HepG2 (cell line): ENCODE measurements around the gene URM1. TPM values are rescaled to one million over a fixed set of nuclear protein-coding genes. Genes with fewer than 3 reads are reported as not detected.

Source experiments
- AGO1 ChIP-seq: fragments of 200-400 bp; formaldehyde crosslinking; IDR thresholded peaks from 2 replicates; pipeline ENCODE4 v1.6.1; 2017; ENCODE audit warnings: mild to moderate bottlenecking, low read depth, low read length, moderate library complexity; ENCODE audit not compliant: poor library complexity, severe bottlenecking
- AHDC1 ChIP-seq: sonication (generic); formaldehyde crosslinking; IDR thresholded peaks from 2 replicates; pipeline ENCODE4 v1.5.1; 2020; ENCODE audit warnings: mild to moderate bottlenecking, missing genetic modification reagents, borderline replicate concordance
- ARNTL ChIP-seq: sonication (generic); formaldehyde crosslinking; IDR thresholded peaks from 2 replicates; pipeline ENCODE4 v1.4.0; 2020; ENCODE audit warnings: mild to moderate bottlenecking, missing genetic modification reagents
- CENPX ChIP-seq: sonication (generic); formaldehyde crosslinking; IDR thresholded peaks from 2 replicates; pipeline ENCODE4 v1.9.0; 2021; ENCODE audit warnings: mild to moderate bottlenecking, missing genetic modification reagents, moderate library complexity
- DRAP1 ChIP-seq: IDR thresholded peaks from 2 replicates; pipeline ENCODE4 v1.6.1; 2016; ENCODE audit warnings: missing genetic modification reagents, missing compliant biosample characterization
- GABPA ChIP-seq, 2 experiments: IDR thresholded peaks; 2 replicates each; pipeline ENCODE4 v1.6.1; 2011 to 2016; ENCODE audit warnings: low read depth in 2 of 2, low read length in 1 of 2, missing biosample characterization in 1 of 2, missing genetic modification characterization in 1 of 2
- HNRNPK ChIP-seq: fragments of 200-400 bp; formaldehyde crosslinking; IDR thresholded peaks from 2 replicates; pipeline ENCODE4 v1.6.1; 2018; ENCODE audit warnings: low read length, low read depth, moderate library complexity, mild to moderate bottlenecking; ENCODE audit not compliant: poor library complexity, severe bottlenecking
- HNRNPLL ChIP-seq: fragments of 200-400 bp; formaldehyde crosslinking; IDR thresholded peaks from 2 replicates; pipeline ENCODE4 v1.6.1; 2017; ENCODE audit warnings: mild to moderate bottlenecking, low read depth, low read length; ENCODE audit not compliant: poor library complexity, severe bottlenecking
- MAFG ChIP-seq: sonication (generic); formaldehyde crosslinking; IDR thresholded peaks from 2 replicates; pipeline ENCODE4 v1.5.1; 2020; ENCODE audit warnings: mild to moderate bottlenecking, missing genetic modification reagents
- MZF1 ChIP-seq: sonication (generic); formaldehyde crosslinking; IDR thresholded peaks from 2 replicates; pipeline ENCODE4 v1.8.1; 2023; ENCODE audit warnings: mild to moderate bottlenecking, missing genetic modification reagents, borderline replicate concordance
- NFRKB ChIP-seq: fragments of 450-650 bp; IDR thresholded peaks from 2 replicates; pipeline ENCODE4 v1.6.1; 2017
- NR2C2 ChIP-seq: sonication (generic); formaldehyde crosslinking; IDR thresholded peaks from 2 replicates; pipeline ENCODE4 v1.4.0; 2020; ENCODE audit warnings: missing genetic modification reagents, mild to moderate bottlenecking, moderate library complexity, borderline replicate concordance
- PLRG1 ChIP-seq: fragments of 450-650 bp; conservative IDR thresholded peaks from 2 replicates; pipeline ENCODE4 v1.6.1; 2016
- PPARG ChIP-seq: conservative IDR thresholded peaks from 2 replicates; pipeline ENCODE4 v1.6.1; 2016; ENCODE audit warnings: missing biosample characterization, missing genetic modification reagents
- RFXANK ChIP-seq: IDR thresholded peaks from 2 replicates; pipeline ENCODE4 v1.6.1; 2016
- TEF ChIP-seq: sonication (generic); formaldehyde crosslinking; IDR thresholded peaks from 2 replicates; pipeline ENCODE4 v1.5.0; 2020; ENCODE audit warnings: missing genetic modification reagents
- ZFX ChIP-seq: sonication (generic); formaldehyde crosslinking; IDR thresholded peaks from 2 replicates; pipeline ENCODE4 v1.4.0; 2020; ENCODE audit warnings: mild to moderate bottlenecking, low read depth, missing genetic modification reagents, moderate library complexity
- ZNF264 ChIP-seq: sonication (generic); formaldehyde crosslinking; IDR thresholded peaks from 2 replicates; pipeline ENCODE4 v1.4.0; 2020; ENCODE audit warnings: missing genetic modification reagents
- ZNF280B ChIP-seq: sonication (generic); formaldehyde crosslinking; IDR thresholded peaks from 2 replicates; pipeline ENCODE4 v1.5.0; 2020; ENCODE audit warnings: missing genetic modification reagents, mild to moderate bottlenecking, borderline replicate concordance
- ZNF564 ChIP-seq: sonication (generic); formaldehyde crosslinking; IDR thresholded peaks from 2 replicates; pipeline ENCODE4 v1.8.1; 2023; ENCODE audit warnings: mild to moderate bottlenecking, missing genetic modification reagents
- polyA plus RNA-seq, 8 experiments: library from polyadenylated mRNA; depleted of rRNA in 3 of 8; stranded (reverse) in 7 of 8; unstranded in 1 of 8; fragments of >200 nt; fragmentation: Illumina TruSeq in 4 of 8; extraction: Trizol in 4 of 8; gene quantifications; 2 replicates each; pipeline versions ENCODE4 v1.2.1 to v1.2.3, GENCODE V29; 2011 to 2016; ENCODE audit warnings: low read depth in 4 of 8, missing spikeins in 1 of 8, mixed read lengths in 1 of 8; ENCODE audit not compliant: insufficient read depth in 1 of 8
- total RNA-seq, 5 experiments: library from RNA; depleted of rRNA; stranded (reverse); fragments of >200 nt; fragmentation: Illumina TruSeq; extraction: Trizol; gene quantifications; 2 replicates each; pipeline ENCODE4 v1.2.3, GENCODE V29; 2016; ENCODE audit warnings: low read depth in 1 of 5

URM1 gene
- total and polyA plus RNA-seq, 2 of the 13 experiments (the other 11 are each of a cell fraction or from before 2014, with no cell fraction given), result 37.1 to 41.3 TPM

- TF ChIP-seq HNRNPK (peak; percentile 87), TEF (CRISPR knock-in tag) (no peak), RFXANK (CRISPR knock-in tag) (no peak), MZF1 (no peak), ZNF264 (CRISPR knock-in tag) (no peak), PPARG (CRISPR knock-in tag) (no peak), GABPA (IDR thresholded peaks at IDR 0.05; ENCODE audit: low read depth, low read length) (peak; percentile 88), GABPA (CRISPR knock-in tag; IDR thresholded peaks at IDR 0.05; ENCODE audit: low read depth) (peak; percentile 97), NFRKB (no peak), DRAP1 (peak; percentile 30; the same call in 1 of the 2 replicates), HNRNPLL (peak; percentile 91), AGO1 (no peak), ZNF564 (CRISPR knock-in tag) (0 out of 2 replicates have a peak, but pooled peaks have one; percentile 37), PLRG1 (no peak), ZFX (CRISPR knock-in tag) (peak; percentile 75; the same call in 1 of the 2 replicates), AHDC1 (CRISPR knock-in tag) (no peak), CENPX (no peak), NR2C2 (peak; percentile 70; the same call in 1 of the 2 replicates), ZNF280B (CRISPR knock-in tag) (peak; percentile 77), MAFG (CRISPR knock-in tag) (no peak), ARNTL (no peak)
Observed at GRCh38 chr9:128370752-128371629, at the start of gene URM1 (continued).
